ENCODE measurements around the gene SCMH1. TPM values are rescaled to one million over a fixed set of nuclear protein-coding genes. Genes with fewer than 3 reads are reported as not detected.

SCMH1 gene
- total and polyA plus RNA-seq, 2 experiments from 2014 or later, result 15.0 to 19.4 TPM

GRCh38 chr1:40984531-40984930 lies 257.6 kb downstream of the SCMH1 start:
- Mint-ChIP-seq H3K27me3 (ENCODE audit: insufficient read depth, low read depth, poor library complexity) (peaks cover 6% of the 10 kb centered on the region), H3K36me3 (ENCODE audit: low read depth) (peaks cover 73% of the 10 kb centered on the region), H3K27ac (no peak overlapping the region), H3K9me3 (no peaks in the 10 kb centered on the region), H3K4me3 (no peak overlapping the region), H3K4me1 (peaks cover 18% of the 10 kb centered on the region)
- H3K9me2 ChIP-seq (ENCODE audit: insufficient read depth), result no peaks in the 10 kb centered on the region
- 0 out of 2 replicates have a peak, but pooled peaks cover 6% of the 10 kb centered on the region for H3F3A ChIP-seq (replicated peaks; ENCODE audit: low read depth)
- H3K4me1 ChIP-seq (ENCODE audit: insufficient read depth), result peaks cover 19% of the 10 kb centered on the region
- no peak overlapping the region for H3K27ac ChIP-seq (ENCODE audit: low read depth)
- H4K20me1 ChIP-seq (replicated peaks; ENCODE audit: insufficient read depth), result peaks cover 33% of the 10 kb centered on the region
- H3K4me2 ChIP-seq, result no peak overlapping the region
- H3K27me3 ChIP-seq (ENCODE audit: insufficient read depth), result no peaks in the 10 kb centered on the region
- no peak for TF ChIP-seq EZH2 (IDR thresholded peaks at IDR 0.05; ENCODE audit: low read depth, unreplicated experiment)
- no peak for TF ChIP-seq CTCF (conservative IDR thresholded peaks at IDR 0.05; ENCODE audit: low read depth in 2 of 2)
- TF ChIP-seq STAT1 (IDR thresholded peaks at IDR 0.05; ENCODE audit: unreplicated experiment), result no peak
- TF ChIP-seq ZNF462 (CRISPR knock-in tag; IDR thresholded peaks at IDR 0.05), result no peak
- H2AFZ ChIP-seq, result no peak overlapping the region
- peaks cover 60% of the 10 kb centered on the region for H3K79me2 ChIP-seq (replicated peaks; ENCODE audit: insufficient read depth)
- H3K4me3 ChIP-seq, result no peak overlapping the region
- ATAC-seq, result no peak
- DNase-seq (ENCODE audit: low spot score), result no peak
- peaks cover 57% of the 10 kb centered on the region for H3K36me3 ChIP-seq (ENCODE audit: insufficient read depth)
